Spleen (tissue), 7 donors: Measurements from ENCODE around the gene REPS2.

Experiments
- POLR2A ChIP-seq, 3 donors: fragments of 450-650 bp; IDR thresholded peaks; one replicate each; pipeline ENCODE4 v1.5.1; 2017; ENCODE audit warnings: antibody characterized with exemption in 3 of 3, mild to moderate bottlenecking in 1 of 3
- TF ChIP-seq, protein P1 (sequence below), 11 experiments: fragments of 200-600 bp in 7 of 11; fragments of 450-650 bp in 4 of 11; sonication (generic) in 4 of 11; IDR thresholded peaks in 8 of 11; conservative IDR thresholded peaks in 3 of 11; 1 replicate in 7 of 11; 2 replicates in 4 of 11; pipeline versions ENCODE4 v1.4.0 to v1.8.0; 2016 to 2021; ENCODE audit warnings: antibody characterized with exemption in 11 of 11, inconsistent platforms in 4 of 11, mild to moderate bottlenecking in 1 of 11
- donor health status: DM: no; HTN: no; CAD: no; lungs with moderate emphysema.
- donor health status: DM: no; HTN: no; CAD: no.
- donor health status: DM: no; HTN: no; CAD: no.

- TF ChIP-seq, protein P1, sequence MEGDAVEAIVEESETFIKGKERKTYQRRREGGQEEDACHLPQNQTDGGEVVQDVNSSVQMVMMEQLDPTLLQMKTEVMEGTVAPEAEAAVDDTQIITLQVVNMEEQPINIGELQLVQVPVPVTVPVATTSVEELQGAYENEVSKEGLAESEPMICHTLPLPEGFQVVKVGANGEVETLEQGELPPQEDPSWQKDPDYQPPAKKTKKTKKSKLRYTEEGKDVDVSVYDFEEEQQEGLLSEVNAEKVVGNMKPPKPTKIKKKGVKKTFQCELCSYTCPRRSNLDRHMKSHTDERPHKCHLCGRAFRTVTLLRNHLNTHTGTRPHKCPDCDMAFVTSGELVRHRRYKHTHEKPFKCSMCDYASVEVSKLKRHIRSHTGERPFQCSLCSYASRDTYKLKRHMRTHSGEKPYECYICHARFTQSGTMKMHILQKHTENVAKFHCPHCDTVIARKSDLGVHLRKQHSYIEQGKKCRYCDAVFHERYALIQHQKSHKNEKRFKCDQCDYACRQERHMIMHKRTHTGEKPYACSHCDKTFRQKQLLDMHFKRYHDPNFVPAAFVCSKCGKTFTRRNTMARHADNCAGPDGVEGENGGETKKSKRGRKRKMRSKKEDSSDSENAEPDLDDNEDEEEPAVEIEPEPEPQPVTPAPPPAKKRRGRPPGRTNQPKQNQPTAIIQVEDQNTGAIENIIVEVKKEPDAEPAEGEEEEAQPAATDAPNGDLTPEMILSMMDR (IDR thresholded peaks at IDR 0.05 in 8 of 11, conservative IDR thresholded peaks at IDR 0.05 in 3 of 11) = no peak
- TF ChIP-seq POLR2A (IDR thresholded peaks at IDR 0.05) = no peak
These were observed 34.8 kb downstream of the REPS2 start for GRCh38 chrX:16981209-16981608.
